GM10248 (cell line): ENCODE data around the gene SUSD6.

Experiments used
- CTCF ChIA-PET: fragments of 300-600 bp; sonication (Branson Sonifier 250); formaldehyde crosslinking; extraction: SDS; loops from one replicate; lab custom pipeline; 2021; ENCODE audit warnings: antibody characterized with exemption; lab: Yijun Ruan, JAX
- POLR2A ChIA-PET: fragments of 350-650 bp; sonication (Branson Sonifier 250); formaldehyde crosslinking; extraction: SDS; loops from one replicate; lab custom pipeline; 2020; ENCODE audit warnings: antibody characterized with exemption; lab: Yijun Ruan, JAX
- DNase-seq: peaks from one replicate; pipeline ENCODE4 v3.0.0; 2012; ENCODE audit errors: extremely low spot score
- CTCF ChIP-seq: IDR thresholded peaks from 2 replicates; pipeline ENCODE4 v1.5.1; 2012; ENCODE audit warnings: mild to moderate bottlenecking, low read depth; ENCODE audit errors: extremely low read depth, missing control alignments, control extremely low read depth

Gene SUSD6

GRCh38 chr14:69755296-69755695 lies 143.9 kb downstream of the SUSD6 start:
- DNase-seq: no peak
- ChIA-PET POLR2A (no interaction called here), CTCF (interaction anchor here (1.4 kb wide), 1 partner anchor 151 kb away, joined by 4 read pairs; no protein-coding TSS in a partner anchor)
- no peak for TF ChIP-seq CTCF

- DNase-seq: no peak
- CTCF ChIA-PET: interaction anchor here (1.4 kb wide), 1 partner anchor 152 kb away, joined by 4 read pairs; no protein-coding TSS in a partner anchor
- POLR2A ChIA-PET: no interaction called here
- no peak for TF ChIP-seq CTCF
These were observed 144.4 kb downstream of the SUSD6 start for GRCh38 chr14:69755784-69756183.

GRCh38 chr14:69756298-69756697 lies 144.9 kb downstream of the SUSD6 start:
- POLR2A ChIA-PET: no interaction called here
- TF ChIP-seq CTCF: no peak
- CTCF ChIA-PET: no interaction called here
- DNase-seq: no peak

- DNase-seq: no peak
- ChIA-PET CTCF (interaction anchor here (1.1 to 1.4 kb wide), 3 partner anchors 9 to 130 kb away, joined by 3 read pairs; no protein-coding TSS in a partner anchor), POLR2A (no interaction called here)
- TF ChIP-seq CTCF: no peak
These were observed 149.4 kb downstream of the SUSD6 start for GRCh38 chr14:69760810-69761209.

- DNase-seq: no peak
- ChIA-PET CTCF (no interaction called here), POLR2A (interaction anchor here (0.7 kb wide), 1 partner anchor 1137 kb away, joined by 3 read pairs; no protein-coding TSS in a partner anchor)
- no peak for TF ChIP-seq CTCF
These were observed 152.5 kb downstream of the SUSD6 start for GRCh38 chr14:69763761-69764510.
